ENCODE results near the gene MYADML2.

MYADML2 gene

GRCh38 chr17:81961087-81961511 is 14.1 kb upstream of the MYADML2 start, which contains the start of gene NOTUM:
TSS of gene NOTUM (minus strand) at chr17:81961187. CDS start at chr17:81960909, 278 bp downstream.
- Histone ChIP-seq H3K9me3 (ENCODE audit: control insufficient read depth, insufficient read depth, low read length) (no peaks in the 10 kb centered on the region), H3K9ac (ENCODE audit: low read depth, low read length) (no peak within 1 kb of the TSS), H3K4me1 (ENCODE audit: control insufficient read depth, insufficient read depth, low read length) (no peaks in the 10 kb centered on the region), H3K36me3 (ENCODE audit: control insufficient read depth, insufficient read depth, low read length) (no peaks in the 10 kb centered on the region), H3K4me3 (ENCODE audit: low read depth, low read length) (peak within 1 kb of the TSS; percentile 35), H3K27me3 (ENCODE audit: control insufficient read depth, insufficient read depth, low read length) (peaks cover 66% of the 10 kb centered on the region)

- Histone ChIP-seq H3K4me3 (ENCODE audit: low read depth, low read length) (peak overlapping the region; percentile 27), H3K27me3 (ENCODE audit: control insufficient read depth, insufficient read depth, low read length) (peaks cover 64% of the 10 kb centered on the region), H3K4me1 (ENCODE audit: control insufficient read depth, insufficient read depth, low read length) (no peaks in the 10 kb centered on the region), H3K9ac (ENCODE audit: low read depth, low read length) (no peak overlapping the region), H3K9me3 (ENCODE audit: control insufficient read depth, insufficient read depth, low read length) (no peaks in the 10 kb centered on the region), H3K36me3 (ENCODE audit: control insufficient read depth, insufficient read depth, low read length) (no peaks in the 10 kb centered on the region)
These were observed 13.3 kb upstream of the MYADML2 start for GRCh38 chr17:81960130-81960958.

- H3K27me3 ChIP-seq (ENCODE audit: control insufficient read depth, insufficient read depth, low read length), result peaks cover 56% of the 10 kb centered on the region
- H3K4me3 ChIP-seq (ENCODE audit: low read depth, low read length), result peak overlapping the region; percentile 27
- H3K36me3 ChIP-seq (ENCODE audit: control insufficient read depth, insufficient read depth, low read length), result no peaks in the 10 kb centered on the region
- no peaks in the 10 kb centered on the region for H3K4me1 ChIP-seq (ENCODE audit: control insufficient read depth, insufficient read depth, low read length)
- no peaks in the 10 kb centered on the region for H3K9me3 ChIP-seq (ENCODE audit: control insufficient read depth, insufficient read depth, low read length)
- H3K9ac ChIP-seq (ENCODE audit: low read depth, low read length), result no peak overlapping the region
These were observed 12.5 kb upstream of the MYADML2 start for GRCh38 chr17:81959362-81960129.

GRCh38 chr17:81958633-81959342 is 11.8 kb upstream of the MYADML2 start:
- Histone ChIP-seq H3K4me3 (ENCODE audit: low read depth, low read length) (peak overlapping the region; percentile 27), H3K9me3 (ENCODE audit: control insufficient read depth, insufficient read depth, low read length) (no peaks in the 10 kb centered on the region), H3K27me3 (ENCODE audit: control insufficient read depth, insufficient read depth, low read length) (peaks cover 49% of the 10 kb centered on the region), H3K4me1 (ENCODE audit: control insufficient read depth, insufficient read depth, low read length) (no peaks in the 10 kb centered on the region), H3K9ac (ENCODE audit: low read depth, low read length) (no peak overlapping the region), H3K36me3 (ENCODE audit: control insufficient read depth, insufficient read depth, low read length) (no peaks in the 10 kb centered on the region)

GRCh38 chr17:81957691-81958432 is 10.8 kb upstream of the MYADML2 start:
- Histone ChIP-seq H3K36me3 (ENCODE audit: control insufficient read depth, insufficient read depth, low read length) (no peaks in the 10 kb centered on the region), H3K9ac (ENCODE audit: low read depth, low read length) (no peak overlapping the region), H3K27me3 (ENCODE audit: control insufficient read depth, insufficient read depth, low read length) (peaks cover 39% of the 10 kb centered on the region), H3K4me3 (ENCODE audit: low read depth, low read length) (no peak overlapping the region), H3K9me3 (ENCODE audit: control insufficient read depth, insufficient read depth, low read length) (no peaks in the 10 kb centered on the region), H3K4me1 (ENCODE audit: control insufficient read depth, insufficient read depth, low read length) (no peaks in the 10 kb centered on the region)

- Histone ChIP-seq H3K4me1 (ENCODE audit: control insufficient read depth, insufficient read depth, low read length) (no peaks in the 10 kb centered on the region), H3K36me3 (ENCODE audit: control insufficient read depth, insufficient read depth, low read length) (no peaks in the 10 kb centered on the region), H3K9me3 (ENCODE audit: control insufficient read depth, insufficient read depth, low read length) (no peaks in the 10 kb centered on the region), H3K27me3 (ENCODE audit: control insufficient read depth, insufficient read depth, low read length) (peaks cover 30% of the 10 kb centered on the region), H3K4me3 (ENCODE audit: low read depth, low read length) (no peak overlapping the region), H3K9ac (ENCODE audit: low read depth, low read length) (no peak overlapping the region)
These were observed 9.9 kb upstream of the MYADML2 start for GRCh38 chr17:81956607-81957589.

- no peak overlapping the region for H3K4me3 ChIP-seq (ENCODE audit: low read depth, low read length)
- H3K27me3 ChIP-seq (ENCODE audit: control insufficient read depth, insufficient read depth, low read length), result peaks cover 28% of the 10 kb centered on the region
- no peaks in the 10 kb centered on the region for H3K36me3 ChIP-seq (ENCODE audit: control insufficient read depth, insufficient read depth, low read length)
- no peaks in the 10 kb centered on the region for H3K9me3 ChIP-seq (ENCODE audit: control insufficient read depth, insufficient read depth, low read length)
- H3K4me1 ChIP-seq (ENCODE audit: control insufficient read depth, insufficient read depth, low read length), result no peaks in the 10 kb centered on the region
- H3K9ac ChIP-seq (ENCODE audit: low read depth, low read length), result no peak overlapping the region
These were observed 8.9 kb upstream of the MYADML2 start for GRCh38 chr17:81955756-81956544.

GRCh38 chr17:81955058-81955681 is 8.1 kb upstream of the MYADML2 start:
- H3K27me3 ChIP-seq (ENCODE audit: control insufficient read depth, insufficient read depth, low read length), result peaks cover 23% of the 10 kb centered on the region
- no peak overlapping the region for H3K4me3 ChIP-seq (ENCODE audit: low read depth, low read length)
- no peaks in the 10 kb centered on the region for H3K9me3 ChIP-seq (ENCODE audit: control insufficient read depth, insufficient read depth, low read length)
- H3K36me3 ChIP-seq (ENCODE audit: control insufficient read depth, insufficient read depth, low read length), result no peaks in the 10 kb centered on the region
- H3K9ac ChIP-seq (ENCODE audit: low read depth, low read length), result no peak overlapping the region
- no peaks in the 10 kb centered on the region for H3K4me1 ChIP-seq (ENCODE audit: control insufficient read depth, insufficient read depth, low read length)

GRCh38 chr17:81954131-81955057 is 7.4 kb upstream of the MYADML2 start:
- H3K4me1 ChIP-seq (ENCODE audit: control insufficient read depth, insufficient read depth, low read length), result no peaks in the 10 kb centered on the region
- peaks cover 20% of the 10 kb centered on the region for H3K27me3 ChIP-seq (ENCODE audit: control insufficient read depth, insufficient read depth, low read length)
- H3K36me3 ChIP-seq (ENCODE audit: control insufficient read depth, insufficient read depth, low read length), result no peaks in the 10 kb centered on the region
- no peak overlapping the region for H3K9ac ChIP-seq (ENCODE audit: low read depth, low read length)
- no peaks in the 10 kb centered on the region for H3K9me3 ChIP-seq (ENCODE audit: control insufficient read depth, insufficient read depth, low read length)
- no peak overlapping the region for H3K4me3 ChIP-seq (ENCODE audit: low read depth, low read length)
